Measurements from ENCODE around the gene DICER1.
"Not testable (repeated sequence)": the region's sequence is repeated elsewhere in the genome, so short reads cannot be mapped to it uniquely, and the experiment has no call there.

DICER1 gene

GRCh38 chr14:95146079-95146771, 11.1 kb downstream of the DICER1 start:
- no peak for DNase-seq (ENCODE audit: low read depth)

- no peak for DNase-seq (ENCODE audit: low read depth)
Measured at GRCh38 chr14:95144849-95145248, 12.5 kb downstream of the DICER1 start.

- no peak for DNase-seq (ENCODE audit: low read depth)
Measured at GRCh38 chr14:95143808-95144620, 13.3 kb downstream of the DICER1 start.

GRCh38 chr14:95142208-95142607, 15.1 kb downstream of the DICER1 start:
- no peak for DNase-seq (ENCODE audit: low read depth)

- DNase-seq (ENCODE audit: low read depth) = no peak
Measured at GRCh38 chr14:95141684-95142083, 15.6 kb downstream of the DICER1 start.

- peak; percentile 80 for DNase-seq (ENCODE audit: low read depth)
Measured at GRCh38 chr14:95140060-95140858, 17.1 kb downstream of the DICER1 start.

GRCh38 chr14:95138876-95139275, 18.5 kb downstream of the DICER1 start:
- DNase-seq (ENCODE audit: low read depth) = peak; percentile 21

- DNase-seq (ENCODE audit: low read depth) = not testable (repeated sequence)
Measured at GRCh38 chr14:95138455-95138854, 18.9 kb downstream of the DICER1 start.

GRCh38 chr14:95137804-95138167, 19.5 kb downstream of the DICER1 start:
- DNase-seq (ENCODE audit: low read depth) = no peak

- DNase-seq (ENCODE audit: low read depth) = no peak
Measured at GRCh38 chr14:95137164-95137803, 20.0 kb downstream of the DICER1 start.

- no peak for DNase-seq (ENCODE audit: low read depth)
Measured at GRCh38 chr14:95136631-95137030, 20.7 kb downstream of the DICER1 start.

GRCh38 chr14:95134304-95134933, 22.9 kb downstream of the DICER1 start:
- peak; percentile 58 for DNase-seq (ENCODE audit: low read depth)

GRCh38 chr14:95133282-95133681, 24.0 kb downstream of the DICER1 start:
- DNase-seq (ENCODE audit: low read depth) = peak; percentile 20

- DNase-seq (ENCODE audit: low read depth) = no peak
Measured at GRCh38 chr14:95132760-95133159, 24.6 kb downstream of the DICER1 start.

GRCh38 chr14:95130549-95130948, 26.8 kb downstream of the DICER1 start:
- DNase-seq (ENCODE audit: low read depth) = no peak

GRCh38 chr14:95128140-95128539, 29.2 kb downstream of the DICER1 start:
- no peak for DNase-seq (ENCODE audit: low read depth)

- no peak for DNase-seq (ENCODE audit: low read depth)
Measured at GRCh38 chr14:95127531-95127911, 29.8 kb downstream of the DICER1 start.

- no peak for DNase-seq (ENCODE audit: low read depth)
Measured at GRCh38 chr14:95126906-95127530, 30.3 kb downstream of the DICER1 start.

GRCh38 chr14:95125915-95126314, 31.4 kb downstream of the DICER1 start:
- DNase-seq (ENCODE audit: low read depth) = no peak

- no peak for DNase-seq (ENCODE audit: low read depth)
Measured at GRCh38 chr14:95125221-95125620, 32.1 kb downstream of the DICER1 start.

GRCh38 chr14:95123891-95124579, 33.3 kb downstream of the DICER1 start:
- no peak for DNase-seq (ENCODE audit: low read depth)

All from amniotic epithelial cell (primary cell).